Heart left ventricle (tissue), 16 donors: ENCODE results near the gene EIF4B. TPM values are rescaled to one million over a fixed set of nuclear protein-coding genes. Genes with fewer than 3 reads are reported as not detected.
"Not testable (repeated sequence)": the region's sequence is repeated elsewhere in the genome, so short reads cannot be mapped to it uniquely, and the experiment has no call there.

ENCODE experiments used
- ATAC-seq, 4 donors: fragments of 200-7000 bp; cut with Tn5 transposase; one replicate each; pipeline ENCODE4 v1.9.1; 2020 to 2022; ENCODE audit warnings: moderate library complexity in 4 of 4, mild to moderate bottlenecking in 3 of 4, moderate number of reproducible peaks in 1 of 4
- DNase-seq, 5 donors: peaks; one replicate each; pipeline ENCODE4 v3.0.0-alpha.2; 2020
- H3K27ac ChIP-seq, 12 donors: fragments of 200-600 bp; sonication (generic) in 4 of 12; one replicate each; pipeline versions ENCODE4 v1.5.0 to v1.8.0; 2016 to 2022; ENCODE audit warnings: mild to moderate bottlenecking in 2 of 12
- H3K27me3 ChIP-seq, 9 donors: fragments of 200-600 bp; sonication (generic) in 2 of 9; one replicate each; pipeline versions ENCODE4 v1.5.1 to v1.8.0; 2016 to 2022; ENCODE audit warnings: mild to moderate bottlenecking in 3 of 9
- H3K36me3 ChIP-seq, 9 donors: fragments of 200-600 bp; sonication (generic) in 2 of 9; one replicate each; pipeline versions ENCODE4 v1.5.0 to v1.8.0; 2018 to 2022; ENCODE audit warnings: mild to moderate bottlenecking in 2 of 9
- H3K4me1 ChIP-seq, 12 donors: fragments of 200-600 bp; sonication (generic) in 4 of 12; one replicate each; pipeline versions ENCODE4 v1.5.0 to v1.8.0; 2016 to 2022; ENCODE audit warnings: mild to moderate bottlenecking in 3 of 12
- H3K4me3 ChIP-seq, 12 donors: fragments of 200-600 bp; sonication (generic) in 4 of 12; one replicate each; pipeline versions ENCODE4 v1.5.0 to v1.8.0; 2017 to 2022; ENCODE audit warnings: mild to moderate bottlenecking in 9 of 12, moderate library complexity in 4 of 12
- H3K9me3 ChIP-seq, 12 donors: fragments of 200-600 bp; sonication (generic) in 4 of 12; one replicate each; pipeline versions ENCODE4 v1.5.0 to v1.8.0; 2016 to 2022; ENCODE audit warnings: mild to moderate bottlenecking in 1 of 12
- POLR2A ChIP-seq, 2 donors: fragments of 450-650 bp; IDR thresholded peaks; one replicate each; pipeline ENCODE4 v1.6.1; 2017; ENCODE audit warnings: antibody characterized with exemption in 2 of 2, mild to moderate bottlenecking in 2 of 2, moderate library complexity in 2 of 2
- WGBS, 4 donors: extraction: QIAGEN DNeasy Blood & Tissue Kit in 2 of 4; methylation state at CpG; one replicate each; pipeline versions ENCODE4 v1.1.5 to v1.1.7; 2013 to 2018; 5-methylcytosine and 5-hydroxymethylcytosine counted together
- intact Hi-C, 10 donors: fragments of 100-400 bp; cut with DNase I; formaldehyde crosslinking; loops; one replicate each; pipeline versions ENCODE4 v1.11.1 to v1.14.2; 2022
- polyA plus RNA-seq, 2 donors: library from polyadenylated mRNA; stranded (reverse); fragments of 200-250 nt; gene quantifications; one replicate each; pipeline ENCODE4 v1.2.3, GENCODE V29; 2013
- total RNA-seq, 9 donors: library from RNA; depleted of rRNA in 2 of 9; stranded (reverse); fragments of >200 nt in 2 of 9; fragmentation: NEBNext Ultra II Directional in 3 of 9; extraction: Animal tissue kit (Norgen Biotek cat#: 25700) in 3 of 9; gene quantifications; one replicate each; pipeline versions ENCODE4 v1.1.0 to v1.2.4, GENCODE V29; 2016 to 2023
- TF ChIP-seq, protein P1 (sequence below), 12 donors: fragments of 200-600 bp; sonication (generic) in 4 of 12; IDR thresholded peaks; one replicate each; pipeline versions ENCODE4 v1.5.0 to v1.8.0; 2018 to 2022; ENCODE audit warnings: antibody characterized with exemption in 12 of 12, mild to moderate bottlenecking in 5 of 12
- donor health status: ischemic (EF 13 %, LVEDD 7.1; RV severe dilation, severe dysfunction).
- donor health status: healthy with polysubstance abuse.
- donor health status: DM: no; HTN: yes; CAD: no.
- donor health status: DM: no; HTN: no; CAD: no.
- donor health status: ischemic (EF 25% LVEDD 6.9; RV normal size, moderate dysfunction).
- donor health status: ischemic (EF 25% LVEDD 5.7; RV mildly dilated, moderate dysfunction).
- donor health status: healthy.
- donor health status: DM: yes; HTN: yes; CAD: no.
- donor health status: ischemic (EF 35%, LVEDD 5.7; RV mildly dilated, moderate dysfunction).
- donor health status: nonischemic (EF 11% LVEDD 7.7; RV severe dilation, severe dysfunction).
- donor health status: DM: yes; HTN: yes; CAD: no.
- donor health status: PGD.
- donor health status: ischemic (EF 29% LVEDD 5.4; RV normal size, mild dysfunction).
- donor health status: nonischemic (EF 23%, LVEDD 6.1; RV moderate dilation, normal function).

The EIF4B gene
- total and polyA plus RNA-seq, 11 donors, result 52.0 to 481 (median 342) TPM

DNA sequence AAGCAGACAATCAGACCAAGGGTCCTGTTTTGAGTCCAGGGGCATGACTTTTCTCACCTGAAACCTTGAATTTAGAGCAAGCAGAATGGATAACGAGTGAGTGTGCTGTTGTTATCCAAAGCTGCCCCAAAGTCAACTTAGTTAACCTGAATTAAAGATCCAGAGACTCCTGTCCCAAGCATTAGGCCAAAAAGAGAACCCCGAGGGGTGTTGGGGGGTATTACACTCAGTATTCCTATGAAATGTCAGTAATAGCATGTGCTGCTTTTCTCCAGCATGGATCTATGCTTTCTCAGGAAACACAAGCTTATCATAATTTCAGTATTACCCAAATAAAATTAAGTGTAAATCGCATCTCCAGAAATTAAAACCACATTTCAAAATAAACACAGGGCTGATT is 19.0 kb downstream of the EIF4B start:
- DNase-seq (no peak), ATAC-seq (no peak)
- peaks cover 2 to 99% (median 97%) of the 10 kb centered on the region in 9 donors for H3K36me3 ChIP-seq
- no peaks in the 10 kb centered on the region for H3K9me3 ChIP-seq
- no peak overlapping the region for H3K27ac ChIP-seq
- H3K27me3 ChIP-seq, result no peaks in the 10 kb centered on the region
- TF ChIP-seq POLR2A (IDR thresholded peaks at IDR 0.05), result no peak
- TF ChIP-seq, protein P1, sequence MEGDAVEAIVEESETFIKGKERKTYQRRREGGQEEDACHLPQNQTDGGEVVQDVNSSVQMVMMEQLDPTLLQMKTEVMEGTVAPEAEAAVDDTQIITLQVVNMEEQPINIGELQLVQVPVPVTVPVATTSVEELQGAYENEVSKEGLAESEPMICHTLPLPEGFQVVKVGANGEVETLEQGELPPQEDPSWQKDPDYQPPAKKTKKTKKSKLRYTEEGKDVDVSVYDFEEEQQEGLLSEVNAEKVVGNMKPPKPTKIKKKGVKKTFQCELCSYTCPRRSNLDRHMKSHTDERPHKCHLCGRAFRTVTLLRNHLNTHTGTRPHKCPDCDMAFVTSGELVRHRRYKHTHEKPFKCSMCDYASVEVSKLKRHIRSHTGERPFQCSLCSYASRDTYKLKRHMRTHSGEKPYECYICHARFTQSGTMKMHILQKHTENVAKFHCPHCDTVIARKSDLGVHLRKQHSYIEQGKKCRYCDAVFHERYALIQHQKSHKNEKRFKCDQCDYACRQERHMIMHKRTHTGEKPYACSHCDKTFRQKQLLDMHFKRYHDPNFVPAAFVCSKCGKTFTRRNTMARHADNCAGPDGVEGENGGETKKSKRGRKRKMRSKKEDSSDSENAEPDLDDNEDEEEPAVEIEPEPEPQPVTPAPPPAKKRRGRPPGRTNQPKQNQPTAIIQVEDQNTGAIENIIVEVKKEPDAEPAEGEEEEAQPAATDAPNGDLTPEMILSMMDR (IDR thresholded peaks at IDR 0.05), result peak in 1 of 12 donors; percentile 6
- intact Hi-C loops, result no loop called here
- no peak overlapping the region for H3K4me3 ChIP-seq
- no peaks in the 10 kb centered on the region for H3K4me1 ChIP-seq
- 87 to 89% (median 87%) methylated on average over 3 of the region's 3 CpGs for WGBS, 4 donors

DNA sequence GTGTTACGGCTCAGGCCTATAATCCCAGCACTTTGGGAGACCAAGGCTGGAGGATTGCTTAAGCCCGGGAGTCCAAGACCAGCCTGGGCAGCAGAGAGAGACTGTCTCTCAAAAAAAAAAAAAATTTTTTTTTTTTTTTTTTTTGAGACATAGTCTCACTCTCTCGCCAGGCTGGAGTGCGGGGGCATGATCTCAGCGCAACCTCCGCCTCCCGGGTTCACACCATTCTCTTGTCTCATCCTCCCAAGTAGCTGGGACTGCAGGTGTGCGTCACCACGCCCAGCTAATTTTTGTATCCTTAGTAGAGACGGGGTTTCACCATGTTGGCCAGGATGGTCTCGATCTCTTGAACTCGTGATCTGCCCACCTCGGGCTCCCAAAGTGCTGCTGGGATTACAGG is 20.8 kb downstream of the EIF4B start:
- peaks cover 5 to 99% (median 97%) of the 10 kb centered on the region in 9 donors for H3K36me3 ChIP-seq
- H3K4me3 ChIP-seq, H3K9me3 ChIP-seq, intact Hi-C loops, H3K4me1 ChIP-seq, H3K27ac ChIP-seq, ATAC-seq, H3K27me3 ChIP-seq, DNase-seq: not testable (repeated sequence)
- WGBS, 4 donors, result 87 to 91% (median 89%) methylated on average over 9 to 13 of the region's 13 CpGs

GRCh38 chr12:53031616-53032015 is 25.4 kb downstream of the EIF4B start:
- H3K4me1 ChIP-seq, result peaks cover 0 to 18% (median 0%) of the 10 kb centered on the region in 12 donors
- peaks cover 13 to 99% (median 97%) of the 10 kb centered on the region in 9 donors for H3K36me3 ChIP-seq
- H3K4me3 ChIP-seq, result no peak overlapping the region
- no peaks in the 10 kb centered on the region for H3K9me3 ChIP-seq
- no peak overlapping the region for H3K27ac ChIP-seq
- 92 to 94% (median 93%) methylated on average over 3 of the region's 3 CpGs for WGBS, 4 donors
- TF ChIP-seq POLR2A (IDR thresholded peaks at IDR 0.05), result no peak
- TF ChIP-seq, protein P1 (IDR thresholded peaks at IDR 0.05), result no peak
- ATAC-seq (no peak), DNase-seq (no peak)
- intact Hi-C loops, result no loop called here
- H3K27me3 ChIP-seq, result no peaks in the 10 kb centered on the region

- not testable (repeated sequence) for H3K4me3 ChIP-seq, ATAC-seq, H3K27me3 ChIP-seq, H3K9me3 ChIP-seq
- peak in 2 of 5 donors; percentile 12 to 41 for DNase-seq
- intact Hi-C loops, result loop anchor here in 1 of 10 donors (2.0 kb wide), 1 partner anchor 17 kb away; no protein-coding TSS in a partner anchor
- 85 to 89% (median 87%) methylated on average over 10 of the region's 10 CpGs for WGBS, 4 donors
- Histone ChIP-seq H3K27ac (peak overlapping the region in 1 of 12 donors; percentile 0), H3K36me3 (peaks cover 13 to 99% (median 97%) of the 10 kb centered on the region in 9 donors), H3K4me1 (peaks cover 0 to 27% (median 8%) of the 10 kb centered on the region in 12 donors)
Observed at GRCh38 chr12:53033832-53034231, 27.6 kb downstream of the EIF4B start.

DNA sequence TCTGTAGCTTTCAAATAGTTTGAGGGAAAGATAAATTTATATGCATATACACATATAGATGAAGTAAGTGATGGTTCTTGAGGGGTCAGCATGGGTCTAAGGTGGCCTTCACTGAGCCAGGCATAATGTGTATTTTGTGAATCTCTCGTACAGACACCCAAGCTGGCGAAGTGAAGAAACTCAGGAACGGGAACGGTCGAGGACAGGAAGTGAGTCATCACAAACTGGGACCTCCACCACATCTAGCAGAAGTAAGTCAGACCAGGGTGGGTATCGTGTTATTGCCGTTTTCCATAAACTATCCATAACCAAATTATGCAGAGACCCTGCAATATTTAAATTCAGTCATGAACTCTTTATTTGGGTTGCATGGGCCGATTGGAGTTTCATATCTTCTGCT is 28.2 kb downstream of the EIF4B start:
- no peak for TF ChIP-seq POLR2A (IDR thresholded peaks at IDR 0.05)
- TF ChIP-seq, protein P1 (IDR thresholded peaks at IDR 0.05), result no peak
- Histone ChIP-seq H3K4me1 (peaks cover 0 to 33% (median 11%) of the 10 kb centered on the region in 12 donors), H3K9me3 (no peaks in the 10 kb centered on the region), H3K27ac (peak overlapping the region in 1 of 12 donors; percentile 0), H3K4me3 (no peak overlapping the region), H3K27me3 (no peaks in the 10 kb centered on the region), H3K36me3 (peaks cover 11 to 99% (median 97%) of the 10 kb centered on the region in 9 donors)
- ATAC-seq (no peak), DNase-seq (no peak)
- intact Hi-C loops, result loop anchor here in 1 of 10 donors (2.0 kb wide), 1 partner anchor 18 kb away; no protein-coding TSS in a partner anchor
- WGBS, 4 donors, result 65 to 80% (median 75%) methylated on average over 8 of the region's 8 CpGs
